Testis (tissue), 3 donors: Measurements from ENCODE around the gene AP1S3. TPM values are rescaled to one million over a fixed set of nuclear protein-coding genes. Genes with fewer than 3 reads are reported as not detected.

Source experiments
- DNase-seq: peaks from one replicate; pipeline ENCODE4 v3.0.0-alpha.2; 2019
- H3K27ac ChIP-seq, 2 donors: fragments of 200-600 bp; sonication (generic); one replicate each; pipeline ENCODE4 v1.5.1; 2019
- H3K27me3 ChIP-seq: fragments of 200-600 bp; sonication (generic); one replicate; pipeline ENCODE4 v1.5.1; 2019
- H3K36me3 ChIP-seq: fragments of 200-600 bp; sonication (generic); one replicate; pipeline ENCODE4 v1.5.1; 2017; ENCODE audit warnings: low read depth; ENCODE audit errors: missing control alignments
- H3K4me1 ChIP-seq: fragments of 200-600 bp; sonication (generic); one replicate; pipeline ENCODE4 v1.5.1; 2019
- H3K4me3 ChIP-seq, 2 donors: fragments of 200-600 bp; sonication (generic); one replicate each; pipeline ENCODE4 v1.5.1; 2017 to 2019
- H3K9me3 ChIP-seq: fragments of 200-600 bp; sonication (generic); one replicate; pipeline ENCODE4 v1.5.1; 2017
- CTCF ChIP-seq, 3 experiments: fragments of 450-650 bp in 2 of 3; fragments of 200-600 bp in 1 of 3; sonication (generic) in 1 of 3; IDR thresholded peaks; one replicate each; pipeline ENCODE4 v1.5.1; 2016 to 2019; ENCODE audit warnings: antibody characterized with exemption in 3 of 3, mild to moderate bottlenecking in 2 of 3, moderate library complexity in 1 of 3
- POLR2A ChIP-seq: fragments of 450-650 bp; IDR thresholded peaks from one replicate; pipeline ENCODE4 v1.6.1; 2017; ENCODE audit warnings: antibody characterized with exemption, mild to moderate bottlenecking, moderate library complexity
- WGBS, 2 donors: methylation state at CpG; one replicate each; pipeline ENCODE4 v1.1.5; 2018; 5-methylcytosine and 5-hydroxymethylcytosine counted together
- intact Hi-C: fragments of 100-400 bp; cut with DNase I; formaldehyde crosslinking; loops from one replicate; pipeline ENCODE4 v1.15.1; 2023; ENCODE audit warnings: low total_unique reads
- polyA plus RNA-seq: library from polyadenylated mRNA; stranded (reverse); fragments of 350-450 nt; fragmentation: Illumina TruSeq; extraction: RNeasy Lipid Tissue Mini Kit (QIAGEN cat#74804); gene quantifications from one replicate; pipeline ENCODE4 v1.2.3, GENCODE V29; 2014; ENCODE audit warnings: low read depth, low replicate concordance; ENCODE audit not compliant: insufficient read depth
- total RNA-seq, 2 donors: library from RNA; depleted of rRNA; stranded (reverse); fragments of >200 nt; gene quantifications; one replicate each; pipeline ENCODE4 v1.2.3, GENCODE V29; 2016

AP1S3 gene
- total and polyA plus RNA-seq, 3 donors from 2014 or later, result 1.6 to 3.2 (median 2.6) TPM

GRCh38 chr2:223747392-223748042 is 89.9 kb downstream of the AP1S3 start:
- Histone ChIP-seq H3K27ac (no peak overlapping the region), H3K4me3 (no peak overlapping the region), H3K27me3 (no peaks in the 10 kb centered on the region), H3K9me3 (no peaks in the 10 kb centered on the region), H3K36me3 (no peaks in the 10 kb centered on the region), H3K4me1 (no peaks in the 10 kb centered on the region)
- DNase-seq, result no peak
- intact Hi-C loops, result no loop called here
- TF ChIP-seq POLR2A (no peak), CTCF (IDR thresholded peaks at IDR 0.05) (no peak)
- 84 to 89% methylated on average over 2 of the region's 2 CpGs for WGBS, 2 donors

DNA sequence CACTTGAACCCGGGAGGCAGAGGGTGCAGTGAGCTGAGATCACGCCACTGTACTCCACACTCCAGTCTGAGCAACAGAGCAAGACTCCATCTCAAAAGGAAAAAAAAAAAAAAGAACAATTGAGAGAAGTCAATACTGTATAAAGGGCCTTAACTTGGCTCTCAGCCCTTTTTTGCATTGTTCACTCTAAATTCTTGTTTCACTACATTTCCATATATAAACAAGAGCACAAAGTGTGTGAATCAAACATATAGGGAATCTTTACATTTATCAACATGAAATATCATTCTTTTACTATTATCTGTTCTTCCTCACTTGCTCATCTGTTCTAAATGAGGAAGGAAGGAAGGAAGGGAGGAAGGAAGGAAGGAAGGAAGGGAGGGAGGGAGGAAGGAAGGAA is 90.8 kb downstream of the AP1S3 start:
- Histone ChIP-seq H3K4me1 (no peaks in the 10 kb centered on the region), H3K27me3 (no peaks in the 10 kb centered on the region), H3K4me3 (no peak overlapping the region), H3K9me3 (no peaks in the 10 kb centered on the region), H3K27ac (no peak overlapping the region), H3K36me3 (no peaks in the 10 kb centered on the region)
- intact Hi-C loops, result no loop called here
- TF ChIP-seq CTCF (IDR thresholded peaks at IDR 0.05) (no peak), POLR2A (no peak)
- WGBS, 2 donors, result 94 to 98% methylated on average over 2 of the region's 2 CpGs
- no peak for DNase-seq

- H3K4me3 ChIP-seq, result no peak overlapping the region
- no peaks in the 10 kb centered on the region for H3K36me3 ChIP-seq
- no peak overlapping the region for H3K27ac ChIP-seq
- no peak for DNase-seq
- WGBS, 2 donors, result 56 to 59% methylated on average over 3 of the region's 3 CpGs
- H3K9me3 ChIP-seq, result no peaks in the 10 kb centered on the region
- H3K27me3 ChIP-seq, result no peaks in the 10 kb centered on the region
- TF ChIP-seq CTCF (IDR thresholded peaks at IDR 0.05) (no peak), POLR2A (no peak)
- no peaks in the 10 kb centered on the region for H3K4me1 ChIP-seq
- intact Hi-C loops, result no loop called here
Measured at GRCh38 chr2:223744580-223744979, 92.8 kb downstream of the AP1S3 start.

DNA sequence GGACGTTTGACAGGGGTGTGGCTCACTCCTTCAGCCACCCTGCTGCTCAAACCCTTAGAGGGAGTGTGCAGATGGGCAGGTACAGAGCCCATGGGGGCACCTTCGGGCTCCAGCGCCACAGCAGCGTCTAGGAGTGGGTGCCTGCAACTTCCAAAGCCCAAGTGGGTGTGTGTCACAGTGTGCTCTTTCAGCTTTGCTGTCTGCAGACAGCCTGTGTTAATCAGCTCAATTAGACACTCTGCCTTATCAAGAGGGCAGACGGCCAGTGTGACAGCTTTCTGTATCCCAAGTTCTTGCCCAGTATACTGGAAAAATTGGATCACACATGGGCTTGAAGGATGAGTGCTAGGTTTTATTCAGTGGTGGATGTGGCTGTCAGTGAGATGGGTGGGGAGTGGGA is 96.7 kb downstream of the AP1S3 start:
- intact Hi-C loops, result no loop called here
- no peak overlapping the region for H3K4me3 ChIP-seq

More for the DNA sequence above, 96.7 kb downstream of the AP1S3 start:
- no peaks in the 10 kb centered on the region for H3K36me3 ChIP-seq
- DNase-seq, result no peak
- no peaks in the 10 kb centered on the region for H3K27me3 ChIP-seq
- H3K27ac ChIP-seq, result no peak overlapping the region
- WGBS, 2 donors, result 60 to 75% methylated on average over 4 to 5 of the region's 5 CpGs
- TF ChIP-seq POLR2A (no peak), CTCF (IDR thresholded peaks at IDR 0.05) (no peak)
- no peaks in the 10 kb centered on the region for H3K4me1 ChIP-seq
- no peaks in the 10 kb centered on the region for H3K9me3 ChIP-seq
